Stimulated activated CD4-positive, alpha-beta T cell treated with anti-CD3 and anti-CD28 coated beads, Interleukin-1b, Interleukin-23, amount 100 ng/mL, for 48 hours (primary cell): ENCODE measurements around the gene EBI3.
A peak's percentile ranks its signal among the peaks of the same experiment; 100 is the strongest.
"Not testable (repeated sequence)": the region's sequence is repeated elsewhere in the genome, so short reads cannot be mapped to it uniquely, and the experiment has no call there.

Experiments
- DNase-seq: peaks from one replicate; pipeline ENCODE4 v3.0.0-alpha.2; 2020

EBI3 gene

DNA sequence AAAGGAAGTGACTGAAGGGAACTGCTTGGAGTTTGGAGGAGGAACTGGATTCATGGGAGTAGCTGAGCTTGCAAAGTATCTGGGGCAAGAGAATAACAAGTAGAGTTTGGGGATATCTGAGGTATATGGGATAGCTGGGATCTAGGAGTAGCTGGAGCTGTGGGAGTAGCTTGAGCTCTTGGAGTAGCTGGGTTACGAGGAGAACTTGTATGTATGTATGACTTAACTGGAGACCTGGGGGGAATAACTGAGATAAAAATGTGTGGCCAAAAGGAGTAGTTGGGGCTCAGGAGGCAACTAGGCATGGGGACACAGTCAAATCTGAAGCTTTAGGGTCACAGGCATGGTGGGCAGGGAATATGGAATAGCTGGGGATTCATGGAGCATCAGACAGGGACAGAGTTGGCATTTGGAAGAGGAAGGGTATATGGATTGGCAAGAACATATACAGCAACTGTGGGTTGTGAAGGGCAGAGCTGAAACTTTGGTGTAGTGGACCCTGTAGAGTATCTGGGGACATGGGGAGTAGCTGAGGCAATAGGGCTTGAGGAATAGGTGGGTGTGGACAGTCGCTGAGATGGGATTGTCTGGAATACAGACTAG, 28.3 kb upstream of the EBI3 start:
- no peak for DNase-seq

- no peak for DNase-seq
Observed at GRCh38 chr19:4201798-4202197, 27.5 kb upstream of the EBI3 start.

GRCh38 chr19:4206818-4207484, 22.4 kb upstream of the EBI3 start:
- DNase-seq, result no peak

GRCh38 chr19:4208385-4209094, 20.8 kb upstream of the EBI3 start:
- DNase-seq, result no peak

GRCh38 chr19:4210166-4210731, 19.1 kb upstream of the EBI3 start:
- no peak for DNase-seq

DNA sequence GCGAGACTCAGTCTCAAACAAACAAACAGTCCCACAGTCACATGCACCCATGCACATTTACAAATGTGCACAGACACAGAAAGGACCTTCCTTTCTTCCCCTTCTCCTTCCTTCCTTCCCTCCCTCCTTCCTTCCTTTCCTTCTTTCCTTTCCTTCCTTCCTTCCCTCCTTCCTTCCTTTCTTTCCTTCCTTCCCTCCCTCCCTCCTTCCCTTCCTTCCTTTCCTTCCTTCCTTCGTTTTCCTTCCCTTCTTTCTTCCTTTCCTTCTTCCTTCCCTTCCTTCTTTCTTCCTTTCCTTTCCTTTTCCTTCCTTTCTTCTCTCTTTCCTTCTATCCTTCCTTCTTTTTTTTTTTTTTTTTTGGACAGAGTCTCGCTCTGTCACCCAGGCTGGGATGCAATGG, 16.2 kb upstream of the EBI3 start:
- DNase-seq, result no peak

GRCh38 chr19:4215807-4216206, 13.5 kb upstream of the EBI3 start:
- no peak for DNase-seq

- no peak for DNase-seq
Observed at GRCh38 chr19:4216846-4217245, 12.5 kb upstream of the EBI3 start.

DNA sequence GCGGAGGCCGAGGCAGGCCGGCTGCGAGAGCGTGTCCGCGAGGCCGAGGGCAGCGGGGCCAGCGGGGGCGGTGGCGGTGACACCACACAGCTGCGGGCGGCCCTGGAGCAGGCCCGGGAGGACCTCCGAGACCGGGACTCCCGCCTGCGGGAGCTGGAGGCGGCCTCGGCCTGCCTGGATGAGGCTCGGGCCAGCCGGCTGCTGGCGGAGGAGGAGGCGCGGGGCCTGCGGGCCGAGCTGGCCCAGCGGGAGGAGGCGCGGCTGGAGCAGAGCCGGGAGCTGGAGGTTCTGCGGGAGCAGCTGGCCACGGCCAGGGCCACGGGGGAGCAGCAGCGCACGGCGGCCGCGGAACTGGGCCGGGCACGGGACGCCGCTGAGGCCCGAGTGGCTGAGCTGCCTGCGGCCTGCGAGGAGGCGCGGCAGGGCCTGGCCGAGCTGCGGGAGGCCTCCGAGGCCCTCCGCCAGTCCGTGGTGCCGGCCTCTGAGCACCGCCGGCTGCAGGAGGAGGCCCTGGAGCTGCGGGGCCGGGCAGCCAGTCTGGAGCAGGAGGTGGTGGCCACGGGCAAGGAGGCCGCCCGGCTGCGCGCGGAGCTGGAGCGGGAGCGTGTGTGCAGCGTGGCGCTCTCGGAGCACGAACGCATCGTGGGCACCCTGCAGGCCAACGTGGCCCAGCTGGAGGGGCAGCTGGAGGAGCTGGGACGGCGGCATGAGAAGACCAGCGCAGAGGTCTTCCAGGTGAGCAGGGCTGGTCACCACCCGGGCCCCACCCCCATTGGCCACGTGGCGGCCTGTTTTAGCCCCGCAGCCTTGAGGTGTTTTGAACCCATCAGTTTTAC, 11.7 kb upstream of the EBI3 start:
- DNase-seq, result no peak

GRCh38 chr19:4218523-4218922, 10.8 kb upstream of the EBI3 start:
- not testable (repeated sequence) for DNase-seq

GRCh38 chr19:4220188-4220587, 9.1 kb upstream of the EBI3 start:
- DNase-seq, result no peak

DNA sequence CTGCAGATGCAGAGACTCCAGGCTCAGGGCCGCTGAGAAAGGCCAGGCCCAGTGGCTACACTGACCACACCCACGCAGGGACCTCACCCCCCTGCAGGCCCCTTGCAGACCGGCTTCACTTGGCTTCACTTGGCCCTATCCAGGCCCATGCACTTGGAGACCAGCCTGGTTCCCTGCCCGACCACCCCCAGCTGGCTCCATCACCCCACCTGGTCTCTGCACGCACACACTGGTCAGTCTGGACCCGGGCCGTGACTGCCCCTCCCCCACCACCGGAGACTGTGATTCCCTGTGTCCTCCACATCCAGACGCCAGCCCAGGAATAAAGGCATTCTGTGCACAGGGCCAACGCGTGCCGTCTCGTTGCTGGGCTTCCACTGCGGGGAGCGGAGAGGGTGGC, 4.9 kb upstream of the EBI3 start:
- no peak for DNase-seq

- no peak for DNase-seq
Observed at GRCh38 chr19:4225885-4226284, 3.4 kb upstream of the EBI3 start.

GRCh38 chr19:4227771-4228170, 1.6 kb upstream of the EBI3 start:
- no peak for DNase-seq

DNA sequence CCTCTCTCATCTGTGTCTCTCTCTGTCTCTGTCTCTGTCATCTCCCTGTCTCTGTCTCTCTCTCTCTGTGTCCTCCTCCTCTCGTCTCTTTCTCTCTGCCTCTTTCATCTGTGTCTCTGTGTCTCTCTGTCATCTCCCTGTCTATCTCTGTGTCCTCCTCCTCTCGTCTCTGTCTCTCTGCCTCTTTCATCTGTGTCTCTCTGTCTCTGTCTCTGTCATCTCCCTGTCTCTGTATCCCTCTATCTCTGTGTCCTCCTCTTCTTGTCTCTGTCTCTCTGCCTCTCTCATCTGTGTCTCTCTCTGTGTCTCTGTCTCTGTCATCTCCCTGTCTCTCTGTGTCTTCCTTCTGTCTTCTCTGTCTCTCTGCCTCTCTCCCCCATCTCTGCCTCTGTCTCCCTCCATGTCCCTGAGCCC, 551 bp upstream of the EBI3 start:
- no peak for DNase-seq

GRCh38 chr19:4230237-4230636, 914 bp downstream of the EBI3 start:
- DNase-seq, result not testable (repeated sequence)

DNA sequence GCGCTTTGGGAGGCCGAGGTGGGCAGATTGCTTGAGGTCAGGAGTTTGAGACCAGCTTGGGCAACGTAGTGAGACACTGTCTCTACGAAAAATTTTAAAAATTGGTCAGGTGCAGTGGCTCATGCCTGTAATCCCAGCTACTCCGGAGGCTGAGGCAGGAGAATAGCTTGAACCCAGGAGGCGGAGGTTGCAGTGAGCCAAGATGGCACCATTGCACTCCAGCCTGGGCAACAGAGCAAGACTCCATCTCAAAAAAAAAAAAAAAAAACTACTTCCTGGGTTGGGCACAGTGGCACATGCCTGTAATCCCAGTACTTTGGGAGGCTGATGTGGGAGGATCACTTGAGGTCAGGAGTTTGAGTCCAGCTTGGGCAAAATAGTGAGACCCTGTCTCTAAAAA, 2.2 kb downstream of the EBI3 start:
- DNase-seq, result not testable (repeated sequence)

DNA sequence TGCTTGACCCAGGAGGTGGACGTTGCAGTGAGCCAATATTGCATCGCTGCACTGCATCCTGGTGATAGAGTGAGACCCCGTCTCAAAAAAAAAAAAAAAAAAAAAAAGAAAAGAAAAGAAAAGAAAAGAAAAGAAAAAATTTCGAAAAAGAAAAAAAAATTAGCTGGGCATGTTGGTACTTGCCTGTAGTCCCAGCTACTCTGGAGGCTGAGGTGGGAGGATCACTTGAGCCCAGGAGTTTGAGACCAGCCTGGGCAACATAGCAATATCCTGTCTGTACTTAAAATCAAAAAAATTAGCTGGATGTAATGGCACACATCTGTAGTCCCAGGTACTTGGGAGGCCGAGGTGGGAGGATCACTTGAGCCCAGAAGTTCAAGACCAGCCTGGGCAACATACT, 2.8 kb downstream of the EBI3 start:
- DNase-seq, result not testable (repeated sequence)

- no peak for DNase-seq
Observed at GRCh38 chr19:4232614-4233281, 3.4 kb downstream of the EBI3 start.

GRCh38 chr19:4233282-4233853, 4.0 kb downstream of the EBI3 start:
- DNase-seq, result peak; percentile 78

DNA sequence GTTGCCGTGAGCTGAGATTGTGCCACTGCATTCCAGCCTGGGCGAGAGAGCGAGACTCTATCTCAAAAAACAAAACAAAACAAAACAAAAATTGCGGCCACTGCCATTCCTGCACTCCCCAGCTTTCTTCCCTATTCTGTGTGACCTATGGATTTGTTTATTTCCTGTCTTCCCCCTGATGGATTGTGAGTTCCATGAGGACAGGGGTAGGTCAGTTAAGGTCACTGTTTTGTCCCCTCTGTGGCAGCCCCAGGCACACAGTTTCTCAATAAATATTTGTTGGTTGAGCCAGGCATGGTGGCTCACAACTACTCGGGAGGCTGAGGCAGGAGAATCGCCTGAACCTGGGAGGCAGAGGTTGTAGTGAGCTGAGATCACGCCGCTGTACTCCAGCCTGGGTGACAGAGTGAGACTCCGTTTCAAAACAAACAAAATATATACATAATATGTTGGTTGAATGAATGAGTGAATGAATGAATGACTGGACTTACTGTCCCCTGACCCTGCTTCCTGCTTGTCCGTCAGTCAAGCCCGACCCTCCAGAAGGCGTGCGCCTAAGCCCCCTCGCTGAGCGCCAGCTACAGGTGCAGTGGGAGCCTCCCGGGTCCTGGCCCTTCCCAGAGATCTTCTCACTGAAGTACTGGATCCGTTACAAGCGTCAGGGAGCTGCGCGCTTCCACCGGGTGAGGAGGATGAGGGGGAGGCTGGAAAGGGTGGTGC, 5.0 kb downstream of the EBI3 start:
- DNase-seq, result no peak

DNA sequence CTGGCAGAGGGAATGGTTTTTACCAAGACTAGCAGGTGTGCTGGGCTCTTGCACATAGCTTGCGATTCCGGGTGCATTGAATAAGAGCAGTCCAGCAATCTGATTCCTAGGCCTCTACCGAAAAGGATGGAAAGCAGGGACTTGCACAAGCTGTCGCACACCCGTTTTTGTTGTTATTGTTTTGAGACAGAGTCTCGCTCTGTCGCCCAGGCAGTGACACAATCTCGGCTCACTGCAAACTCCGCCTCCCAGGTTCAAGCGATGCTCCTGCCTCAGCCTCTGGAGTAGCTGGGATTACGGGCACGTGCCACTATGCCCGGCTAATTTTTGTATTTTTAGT, 5.5 kb downstream of the EBI3 start:
- DNase-seq, result no peak
